Upper lobe of left lung (tissue), 6 donors: ENCODE results near the gene SPTLC1. TPM values are rescaled to one million over a fixed set of nuclear protein-coding genes. Genes with fewer than 3 reads are reported as not detected.
A peak's percentile ranks its signal among the peaks of the same experiment; 100 is the strongest.

Experiments
- ATAC-seq, 2 donors: fragments of 200-7000 bp; cut with Tn5 transposase; one replicate each; pipeline ENCODE4 v1.9.1; 2022; ENCODE audit warnings: mild to moderate bottlenecking in 2 of 2, moderate library complexity in 2 of 2; ENCODE audit not compliant: low FRiP score in 2 of 2
- DNase-seq, 2 donors: peaks; one replicate each; pipeline ENCODE4 v3.0.0-alpha.2; 2019 to 2020
- H3K27ac ChIP-seq, 4 donors: fragments of 200-600 bp; sonication (generic); one replicate each; pipeline ENCODE4 v1.5.1; 2016 to 2019
- H3K27me3 ChIP-seq, 4 donors: fragments of 200-600 bp; sonication (generic); one replicate each; pipeline ENCODE4 v1.5.1; 2017 to 2019
- H3K36me3 ChIP-seq, 4 donors: fragments of 200-600 bp; sonication (generic); one replicate each; pipeline ENCODE4 v1.5.1; 2016 to 2019
- H3K4me1 ChIP-seq, 4 donors: fragments of 200-600 bp; sonication (generic); one replicate each; pipeline ENCODE4 v1.5.1; 2018 to 2019
- H3K4me3 ChIP-seq, 4 donors: fragments of 200-600 bp; sonication (generic); one replicate each; pipeline ENCODE4 v1.5.1; 2017 to 2019; ENCODE audit warnings: mild to moderate bottlenecking in 2 of 4, moderate library complexity in 1 of 4
- H3K9me3 ChIP-seq, 4 donors: fragments of 200-600 bp; sonication (generic); one replicate each; pipeline ENCODE4 v1.5.1; 2018 to 2019
- CTCF ChIP-seq, 6 experiments: fragments of 450-650 bp in 4 of 6; fragments of 200-600 bp in 2 of 6; sonication (generic) in 2 of 6; IDR thresholded peaks; one replicate each; pipeline ENCODE4 v1.5.1; 2016 to 2019; ENCODE audit warnings: antibody characterized with exemption in 6 of 6
- EP300 ChIP-seq, 4 donors: sonication (generic); formaldehyde crosslinking; IDR thresholded peaks; one replicate each; pipeline ENCODE4 v1.5.1; 2017; ENCODE audit warnings: antibody characterized with exemption in 4 of 4, control low read depth in 2 of 4
- POLR2A ChIP-seq, 4 donors: fragments of 450-650 bp; IDR thresholded peaks; one replicate each; pipeline ENCODE4 v1.5.1; 2016 to 2017; ENCODE audit warnings: antibody characterized with exemption in 4 of 4, mild to moderate bottlenecking in 2 of 4
- POLR2AphosphoS5 ChIP-seq, 2 donors: sonication (generic); formaldehyde crosslinking; IDR thresholded peaks; one replicate each; pipeline ENCODE4 v1.5.1; 2017; ENCODE audit warnings: antibody characterized with exemption in 2 of 2
- WGBS, 2 donors: methylation state at CpG; one replicate each; pipeline ENCODE4 v1.1.5; 2017 to 2018; 5-methylcytosine and 5-hydroxymethylcytosine counted together
- total RNA-seq, 6 donors: library from RNA; depleted of rRNA in 4 of 6; stranded (reverse); fragments of >200 nt in 4 of 6; gene quantifications; one replicate each; pipeline versions ENCODE4 v1.1.0 to v1.2.1, GENCODE V29; 2016 to 2021
- donor health status: DM: no; HTN: no; CAD: no; lungs with moderate emphysema.
- donor health status: DM: no; HTN: yes; CAD: no; lungs with severe emphysema.

The SPTLC1 gene
- total RNA-seq, 6 donors from 2014 or later: 25.6 to 85.7 (median 60.6) TPM

GRCh38 chr9:92100237-92100911 is 14.8 kb downstream of the SPTLC1 start:
- Histone ChIP-seq H3K4me3 (no peak overlapping the region), H3K9me3 (no peaks in the 10 kb centered on the region), H3K36me3 (peaks cover 0 to 26% (median 17%) of the 10 kb centered on the region in 4 donors), H3K27me3 (no peaks in the 10 kb centered on the region), H3K27ac (no peak overlapping the region), H3K4me1 (peaks cover 0 to 7% (median 2%) of the 10 kb centered on the region in 4 donors)
- TF ChIP-seq CTCF (IDR thresholded peaks at IDR 0.05) (no peak), POLR2A (IDR thresholded peaks at IDR 0.05) (no peak), POLR2AphosphoS5 (IDR thresholded peaks at IDR 0.05) (no peak), EP300 (IDR thresholded peaks at IDR 0.05) (no peak)
- ATAC-seq: no peak
- WGBS, 2 donors: 95 to 98% methylated on average over 5 of the region's 5 CpGs
- no peak for DNase-seq

GRCh38 chr9:92098638-92099037 is 16.6 kb downstream of the SPTLC1 start:
- H3K4me3 ChIP-seq: no peak overlapping the region
- DNase-seq: no peak

GRCh38 chr9:92097997-92098482 is 17.2 kb downstream of the SPTLC1 start:
- H3K27me3 ChIP-seq: no peaks in the 10 kb centered on the region
- no peaks in the 10 kb centered on the region for H3K9me3 ChIP-seq
- peak overlapping the region in 2 of 4 donors; percentile 5 to 38 for H3K4me3 ChIP-seq
- ATAC-seq: peak; percentile 26 to 40
- no peak for TF ChIP-seq CTCF (IDR thresholded peaks at IDR 0.05)
- peak in 2 of 4 donors; percentile 24 to 41 for TF ChIP-seq EP300 (IDR thresholded peaks at IDR 0.05)
- TF ChIP-seq POLR2AphosphoS5 (IDR thresholded peaks at IDR 0.05): peak; percentile 50 to 82
- TF ChIP-seq POLR2A (IDR thresholded peaks at IDR 0.05): peak in 1 of 4 donors; percentile 17
- peaks cover 0 to 8% (median under 1%) of the 10 kb centered on the region in 4 donors for H3K36me3 ChIP-seq
- H3K4me1 ChIP-seq: peaks cover 0 to 7% (median 2%) of the 10 kb centered on the region in 4 donors
- H3K27ac ChIP-seq: peak overlapping the region in 2 of 4 donors; percentile 37 to 53
- DNase-seq: peak; percentile 80 to 88
- 52 to 78% methylated on average over 26 of the region's 26 CpGs for WGBS, 2 donors

More at GRCh38 chr9:92098638-92099037, 16.6 kb downstream of the SPTLC1 start:
- no peak for ATAC-seq
- no peaks in the 10 kb centered on the region for H3K27me3 ChIP-seq
- 51 to 64% methylated on average over 1 of the region's 1 CpG for WGBS, 2 donors
- TF ChIP-seq POLR2A (IDR thresholded peaks at IDR 0.05) (no peak), CTCF (IDR thresholded peaks at IDR 0.05) (no peak), POLR2AphosphoS5 (IDR thresholded peaks at IDR 0.05) (no peak), EP300 (IDR thresholded peaks at IDR 0.05) (no peak)
- peaks cover 0 to 7% (median 2%) of the 10 kb centered on the region in 4 donors for H3K4me1 ChIP-seq
- peaks cover 0 to 14% (median 6%) of the 10 kb centered on the region in 4 donors for H3K36me3 ChIP-seq
- H3K9me3 ChIP-seq: no peaks in the 10 kb centered on the region
- H3K27ac ChIP-seq: no peak overlapping the region

- Histone ChIP-seq H3K9me3 (no peaks in the 10 kb centered on the region), H3K27me3 (no peaks in the 10 kb centered on the region), H3K27ac (no peak overlapping the region), H3K36me3 (peaks cover 0 to 8% (median 0%) of the 10 kb centered on the region in 4 donors), H3K4me1 (peaks cover 0 to 7% (median 2%) of the 10 kb centered on the region in 4 donors), H3K4me3 (no peak overlapping the region)
- TF ChIP-seq EP300 (IDR thresholded peaks at IDR 0.05) (no peak), POLR2AphosphoS5 (IDR thresholded peaks at IDR 0.05) (no peak), POLR2A (IDR thresholded peaks at IDR 0.05) (no peak), CTCF (IDR thresholded peaks at IDR 0.05) (no peak)
- DNase-seq (no peak), ATAC-seq (no peak)
- WGBS, 2 donors: 91 to 100% methylated on average over 1 of the region's 1 CpG
Measured at GRCh38 chr9:92095236-92095635, 20.0 kb downstream of the SPTLC1 start.
